Uterus (tissue), 4 donors: ENCODE measurements around the gene FLOT1. TPM values are rescaled to one million over a fixed set of nuclear protein-coding genes. Genes with fewer than 3 reads are reported as not detected.
A peak's percentile ranks its signal among the peaks of the same experiment; 100 is the strongest.
"Not testable (repeated sequence)": the region's sequence is repeated elsewhere in the genome, so short reads cannot be mapped to it uniquely, and the experiment has no call there.

Experiments used
- DNase-seq, 2 donors: peaks; one replicate each; pipeline ENCODE4 v3.0.0-alpha.2; 2019 to 2020
- H3K27ac ChIP-seq, 2 donors: fragments of 200-600 bp; sonication (generic); 1 replicate in 1 of 2; 2 replicates in 1 of 2; pipeline ENCODE4 v1.5.1; 2016 to 2018
- H3K27me3 ChIP-seq, 2 donors: fragments of 200-600 bp; sonication (generic); one replicate each; pipeline ENCODE4 v1.5.1; 2018 to 2019; ENCODE audit warnings: control low read depth in 1 of 2
- H3K36me3 ChIP-seq, 2 donors: fragments of 200-600 bp; sonication (generic); one replicate each; pipeline ENCODE4 v1.5.1; 2019; ENCODE audit warnings: control low read depth in 1 of 2
- H3K4me1 ChIP-seq, 2 donors: fragments of 200-600 bp; sonication (generic); one replicate each; pipeline ENCODE4 v1.5.1; 2018 to 2019; ENCODE audit warnings: control low read depth in 1 of 2
- H3K4me3 ChIP-seq, 2 donors: fragments of 200-600 bp; sonication (generic); 1 replicate in 1 of 2; 2 replicates in 1 of 2; pipeline ENCODE4 v1.5.1; 2018 to 2019; ENCODE audit warnings: mild to moderate bottlenecking in 1 of 2
- H3K9me3 ChIP-seq, 2 donors: fragments of 200-600 bp; sonication (generic); one replicate each; pipeline ENCODE4 v1.5.1; 2019; ENCODE audit warnings: control low read depth in 1 of 2
- POLR2A ChIP-seq, 2 donors: fragments of 450-650 bp; IDR thresholded peaks; one replicate each; pipeline ENCODE4 v1.6.1; 2016; ENCODE audit warnings: antibody characterized with exemption in 2 of 2, mild to moderate bottlenecking in 1 of 2, moderate library complexity in 1 of 2
- intact Hi-C: fragments of 100-400 bp; cut with DNase I; formaldehyde crosslinking; loops from one replicate; pipeline ENCODE4 v1.15.1; 2023; ENCODE audit warnings: low total_unique reads
- total RNA-seq, 4 donors: library from RNA; depleted of rRNA in 3 of 4; stranded (reverse); fragments of >200 nt in 3 of 4; gene quantifications; one replicate each; pipeline versions ENCODE4 v1.1.0 to v1.2.4, GENCODE V29; 2014 to 2023
- TF ChIP-seq, protein P1 (sequence below), 4 experiments: fragments of 200-600 bp in 2 of 4; fragments of 450-650 bp in 2 of 4; sonication (generic) in 2 of 4; IDR thresholded peaks; one replicate each; pipeline ENCODE4 v1.5.1; 2016 to 2019; ENCODE audit warnings: antibody characterized with exemption in 4 of 4, mild to moderate bottlenecking in 2 of 4, moderate library complexity in 1 of 4
- donor health status: DM: yes; HTN: yes; CAD: no.

FLOT1 gene
- total RNA-seq, 4 donors from 2014 or later, result 47.1 to 155 (median 64.6) TPM

DNA sequence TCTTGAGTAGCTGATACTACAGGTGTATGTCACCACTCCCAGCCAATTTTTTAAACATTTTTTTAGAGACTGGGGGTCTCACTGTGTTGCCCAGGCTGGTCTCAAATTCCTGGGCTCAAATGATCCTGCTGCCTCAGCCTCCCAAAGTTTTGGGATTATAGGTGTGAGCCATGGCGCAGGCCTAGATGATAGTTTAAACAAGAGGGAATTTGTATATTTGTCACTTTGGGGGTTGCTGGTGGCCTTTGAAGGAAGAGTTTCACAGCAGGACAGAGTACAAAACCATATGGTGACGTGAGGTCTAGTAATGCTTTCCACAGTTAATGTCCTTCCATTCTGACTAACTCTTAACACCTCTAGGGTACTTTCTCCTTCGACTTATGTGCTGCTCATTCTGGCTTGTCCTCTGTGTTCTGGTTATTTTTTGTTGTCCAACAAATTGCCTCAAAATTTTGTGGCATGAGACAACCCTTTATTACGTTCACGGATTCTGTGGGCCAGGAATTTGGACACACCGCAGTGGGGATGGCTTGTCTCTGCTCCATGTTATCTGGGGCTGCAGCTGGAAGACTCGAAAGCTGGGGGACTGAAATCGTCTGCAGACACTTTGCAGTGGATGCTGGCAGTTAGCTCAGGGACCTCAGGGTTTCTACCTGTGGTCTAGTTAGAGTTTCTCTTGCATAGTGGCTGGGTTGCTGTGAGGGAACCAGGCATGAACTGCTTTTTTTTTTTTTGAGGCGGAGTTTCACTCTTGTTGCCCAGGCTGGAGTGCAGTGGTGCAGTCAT, 24.9 kb upstream of the FLOT1 start:
- Histone ChIP-seq H3K27ac (no peak overlapping the region), H3K9me3 (no peaks in the 10 kb centered on the region), H3K36me3 (no peaks in the 10 kb centered on the region), H3K4me1 (peaks cover 3 to 11% of the 10 kb centered on the region in 2 donors), H3K27me3 (no peaks in the 10 kb centered on the region), H3K4me3 (no peak overlapping the region)
- DNase-seq, result no peak
- intact Hi-C loops, result loop anchor here (5.0 kb wide), 1 partner anchor 935 kb away; the partner anchor contains the start of gene ABHD16A
- TF ChIP-seq, protein P1, sequence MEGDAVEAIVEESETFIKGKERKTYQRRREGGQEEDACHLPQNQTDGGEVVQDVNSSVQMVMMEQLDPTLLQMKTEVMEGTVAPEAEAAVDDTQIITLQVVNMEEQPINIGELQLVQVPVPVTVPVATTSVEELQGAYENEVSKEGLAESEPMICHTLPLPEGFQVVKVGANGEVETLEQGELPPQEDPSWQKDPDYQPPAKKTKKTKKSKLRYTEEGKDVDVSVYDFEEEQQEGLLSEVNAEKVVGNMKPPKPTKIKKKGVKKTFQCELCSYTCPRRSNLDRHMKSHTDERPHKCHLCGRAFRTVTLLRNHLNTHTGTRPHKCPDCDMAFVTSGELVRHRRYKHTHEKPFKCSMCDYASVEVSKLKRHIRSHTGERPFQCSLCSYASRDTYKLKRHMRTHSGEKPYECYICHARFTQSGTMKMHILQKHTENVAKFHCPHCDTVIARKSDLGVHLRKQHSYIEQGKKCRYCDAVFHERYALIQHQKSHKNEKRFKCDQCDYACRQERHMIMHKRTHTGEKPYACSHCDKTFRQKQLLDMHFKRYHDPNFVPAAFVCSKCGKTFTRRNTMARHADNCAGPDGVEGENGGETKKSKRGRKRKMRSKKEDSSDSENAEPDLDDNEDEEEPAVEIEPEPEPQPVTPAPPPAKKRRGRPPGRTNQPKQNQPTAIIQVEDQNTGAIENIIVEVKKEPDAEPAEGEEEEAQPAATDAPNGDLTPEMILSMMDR (IDR thresholded peaks at IDR 0.05), result no peak
- no peak for TF ChIP-seq POLR2A (IDR thresholded peaks at IDR 0.05)

DNA sequence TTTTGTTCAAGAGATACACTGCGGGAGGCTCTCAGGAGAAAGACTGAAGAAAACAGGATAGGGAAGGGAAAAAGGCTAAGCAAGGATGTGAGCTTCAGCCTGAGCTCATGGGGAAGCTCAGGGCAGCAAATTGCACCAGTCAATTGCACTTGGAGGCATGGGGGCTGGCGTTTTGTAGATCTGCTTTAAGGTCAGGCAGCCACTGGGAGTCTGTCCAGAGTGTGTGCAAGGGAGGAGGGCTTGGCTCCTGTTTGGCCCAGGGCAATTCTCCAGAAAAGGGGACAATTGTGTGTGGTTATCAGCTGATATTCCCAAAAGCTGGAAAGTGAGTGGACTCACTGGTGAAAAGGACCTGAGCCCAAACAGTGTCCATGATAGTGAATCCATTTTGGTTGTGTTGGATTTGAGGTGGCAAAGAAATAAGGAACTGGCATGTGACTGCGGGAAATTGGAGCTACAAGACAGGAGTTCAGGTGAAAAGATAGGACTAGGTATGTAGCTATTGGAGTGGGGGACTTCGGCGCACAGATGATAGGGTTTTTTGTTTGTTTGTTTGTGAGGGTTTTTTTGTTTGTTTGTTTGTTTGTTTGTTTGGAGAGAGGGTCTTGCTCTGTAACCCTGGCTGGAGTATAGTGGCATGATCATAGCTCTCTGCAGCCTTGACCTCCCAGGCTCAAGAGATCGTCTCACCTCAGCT, 24.1 kb upstream of the FLOT1 start:
- no peak overlapping the region for H3K27ac ChIP-seq
- intact Hi-C loops, result loop anchor here (5.0 kb wide), 1 partner anchor 936 kb away; the partner anchor contains the start of gene ABHD16A
- H3K9me3 ChIP-seq, result no peaks in the 10 kb centered on the region
- no peaks in the 10 kb centered on the region for H3K36me3 ChIP-seq
- H3K4me1 ChIP-seq, result peaks cover 3 to 11% of the 10 kb centered on the region in 2 donors
- no peak overlapping the region for H3K4me3 ChIP-seq
- TF ChIP-seq, protein P1 (IDR thresholded peaks at IDR 0.05), result no peak
- no peak for TF ChIP-seq POLR2A (IDR thresholded peaks at IDR 0.05)
- no peak for DNase-seq
- no peaks in the 10 kb centered on the region for H3K27me3 ChIP-seq

DNA sequence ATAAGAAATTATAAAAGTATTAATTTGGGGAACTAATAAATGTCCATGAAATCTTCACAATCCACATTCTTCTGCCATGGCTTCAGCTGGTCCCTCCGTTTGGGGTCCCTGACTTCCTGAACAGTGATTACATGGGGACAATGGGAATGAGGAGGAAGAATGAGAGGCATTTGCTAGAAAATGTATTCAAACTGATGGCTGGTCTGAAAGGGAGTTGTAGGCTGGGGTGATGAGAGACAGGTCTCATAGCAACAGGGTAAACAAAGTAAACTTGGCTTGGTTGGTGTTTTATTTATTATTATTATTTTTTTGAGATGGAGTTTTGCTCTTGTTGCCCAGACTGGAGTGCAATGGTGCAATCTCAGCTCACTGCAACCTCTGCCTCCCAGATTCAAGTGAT, 23.0 kb upstream of the FLOT1 start:
- peaks cover 3 to 11% of the 10 kb centered on the region in 2 donors for H3K4me1 ChIP-seq
- H3K27ac ChIP-seq, H3K9me3 ChIP-seq, H3K4me3 ChIP-seq, H3K27me3 ChIP-seq, H3K36me3 ChIP-seq, DNase-seq: not testable (repeated sequence)
- intact Hi-C loops, result loop anchor here (5.0 kb wide), 1 partner anchor 937 kb away; the partner anchor contains the start of gene ABHD16A

DNA sequence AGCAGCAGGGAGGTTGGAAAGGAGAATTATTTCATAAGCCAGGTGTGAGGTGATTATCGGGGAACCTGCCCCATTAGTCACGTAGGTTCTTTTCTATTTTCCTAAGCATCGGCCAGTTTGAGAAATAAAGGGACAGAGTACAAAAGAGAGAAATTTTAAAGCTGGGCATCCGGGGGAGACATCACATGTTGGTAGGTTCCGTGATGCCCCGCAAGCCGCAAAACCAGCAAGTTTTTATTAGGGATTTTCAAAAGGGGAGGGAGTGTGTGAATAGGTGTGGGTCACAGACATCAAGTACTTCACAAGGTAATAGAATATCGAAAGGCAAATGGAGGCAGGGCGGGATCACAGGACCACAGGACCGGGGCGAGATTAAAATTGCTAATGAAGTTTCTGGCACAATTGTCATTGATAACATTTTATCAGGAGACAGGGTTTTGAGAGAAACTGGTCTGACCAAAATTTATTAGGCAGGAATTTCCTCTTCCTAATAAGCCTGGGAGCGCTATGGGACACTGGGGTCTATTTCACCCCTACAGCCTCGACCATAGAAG, 22.1 kb upstream of the FLOT1 start:
- H3K27me3 ChIP-seq, H3K27ac ChIP-seq, H3K36me3 ChIP-seq, H3K9me3 ChIP-seq, H3K4me3 ChIP-seq, DNase-seq: not testable (repeated sequence)
- peaks cover 3 to 11% of the 10 kb centered on the region in 2 donors for H3K4me1 ChIP-seq
- intact Hi-C loops, result loop anchor here (5.0 kb wide), 1 partner anchor 938 kb away; the partner anchor contains the start of gene ABHD16A

DNA sequence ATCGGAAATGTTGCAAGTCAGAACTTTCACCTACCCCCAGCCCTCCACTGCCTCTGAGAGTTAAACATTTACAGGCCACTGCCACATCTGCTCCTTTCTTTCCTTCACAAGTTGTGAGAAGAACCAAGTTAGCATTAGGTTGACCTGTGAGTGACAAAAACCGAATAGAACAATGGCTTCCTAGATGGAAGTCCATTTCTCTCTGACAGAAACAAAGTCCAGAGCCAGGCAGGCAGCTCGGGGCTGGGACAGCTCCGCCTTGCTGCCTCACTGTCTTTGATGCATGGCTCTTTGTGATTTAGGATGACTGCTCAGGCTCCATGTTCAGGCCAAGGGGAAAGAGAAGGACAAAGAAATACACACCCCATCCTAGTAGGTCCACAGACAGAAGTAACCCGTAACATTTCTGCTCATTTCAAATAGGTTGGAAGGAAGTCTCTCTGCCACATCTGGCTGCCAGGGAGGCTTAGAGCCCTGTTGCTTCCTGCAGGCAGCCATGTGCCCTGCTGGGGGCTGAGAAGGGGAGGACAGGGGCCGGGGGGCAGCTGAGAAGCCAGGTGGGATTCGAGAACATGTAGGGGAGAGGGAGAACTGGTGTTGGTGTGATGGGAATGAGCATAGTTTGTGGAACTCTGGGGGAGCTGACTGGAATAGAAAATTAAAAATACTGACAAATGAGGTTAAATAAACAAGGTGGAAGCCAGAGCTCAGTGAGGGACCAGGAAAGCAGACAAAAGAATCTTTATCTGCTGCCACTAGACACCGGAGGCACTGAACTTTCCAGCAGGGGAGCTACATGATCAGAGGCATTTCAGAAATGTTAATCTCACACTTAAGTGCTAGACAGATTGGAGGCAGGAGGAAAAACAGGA, 21.4 kb upstream of the FLOT1 start:
- DNase-seq, result no peak
- intact Hi-C loops, result no loop called here
- H3K27me3 ChIP-seq, result no peaks in the 10 kb centered on the region
- H3K4me1 ChIP-seq, result peaks cover 0 to 4% of the 10 kb centered on the region in 2 donors
- H3K27ac ChIP-seq, result peak overlapping the region in 1 of 2 donors; percentile 40
- no peaks in the 10 kb centered on the region for H3K9me3 ChIP-seq
- TF ChIP-seq, protein P1 (IDR thresholded peaks at IDR 0.05), result no peak
- no peak for TF ChIP-seq POLR2A (IDR thresholded peaks at IDR 0.05)
- no peaks in the 10 kb centered on the region for H3K36me3 ChIP-seq
- H3K4me3 ChIP-seq, result no peak overlapping the region
